Raji (cell line): ENCODE results near the gene CNTNAP2.

Experiments used
- POLR2A ChIP-seq: IDR thresholded peaks from 2 replicates; pipeline ENCODE4 v1.6.1; 2011; ENCODE audit warnings: low read depth, low read length, control low read depth; ENCODE audit not compliant: insufficient read depth

CNTNAP2 gene

GRCh38 chr7:146889806-146890555 lies 773.4 kb downstream of the CNTNAP2 start:
- no peak for TF ChIP-seq POLR2A

- TF ChIP-seq POLR2A = no peak
These were observed 775.5 kb downstream of the CNTNAP2 start for GRCh38 chr7:146892151-146892550.

GRCh38 chr7:146894927-146895326 lies 778.3 kb downstream of the CNTNAP2 start:
- TF ChIP-seq POLR2A = no peak

- no peak for TF ChIP-seq POLR2A
These were observed 785.7 kb downstream of the CNTNAP2 start for GRCh38 chr7:146902266-146902665.

GRCh38 chr7:146902728-146903127 lies 786.1 kb downstream of the CNTNAP2 start:
- TF ChIP-seq POLR2A = no peak

GRCh38 chr7:146922782-146923181 lies 806.2 kb downstream of the CNTNAP2 start:
- no peak for TF ChIP-seq POLR2A

- TF ChIP-seq POLR2A = no peak
These were observed 810.2 kb downstream of the CNTNAP2 start for GRCh38 chr7:146926841-146927240.

- TF ChIP-seq POLR2A = no peak
These were observed 821.2 kb downstream of the CNTNAP2 start for GRCh38 chr7:146937836-146938235.

GRCh38 chr7:146943483-146943882 lies 826.9 kb downstream of the CNTNAP2 start:
- TF ChIP-seq POLR2A = no peak

- no peak for TF ChIP-seq POLR2A
These were observed 832.1 kb downstream of the CNTNAP2 start for GRCh38 chr7:146948703-146949102.

- no peak for TF ChIP-seq POLR2A
These were observed 839.7 kb downstream of the CNTNAP2 start for GRCh38 chr7:146956321-146956720.

GRCh38 chr7:146956853-146957252 lies 840.3 kb downstream of the CNTNAP2 start:
- TF ChIP-seq POLR2A = no peak

- TF ChIP-seq POLR2A = no peak
These were observed 844.3 kb downstream of the CNTNAP2 start for GRCh38 chr7:146960773-146961391.

GRCh38 chr7:146961617-146962016 lies 845.0 kb downstream of the CNTNAP2 start:
- no peak for TF ChIP-seq POLR2A

- TF ChIP-seq POLR2A = no peak
These were observed 849.7 kb downstream of the CNTNAP2 start for GRCh38 chr7:146966274-146966673.

- no peak for TF ChIP-seq POLR2A
These were observed 865.9 kb downstream of the CNTNAP2 start for GRCh38 chr7:146982482-146982881.
